Measurements from ENCODE around the gene HABP4. TPM values are rescaled to one million over a fixed set of nuclear protein-coding genes. Genes with fewer than 3 reads are reported as not detected.
A peak's percentile ranks its signal among the peaks of the same experiment; 100 is the strongest.

The HABP4 gene, protein sequence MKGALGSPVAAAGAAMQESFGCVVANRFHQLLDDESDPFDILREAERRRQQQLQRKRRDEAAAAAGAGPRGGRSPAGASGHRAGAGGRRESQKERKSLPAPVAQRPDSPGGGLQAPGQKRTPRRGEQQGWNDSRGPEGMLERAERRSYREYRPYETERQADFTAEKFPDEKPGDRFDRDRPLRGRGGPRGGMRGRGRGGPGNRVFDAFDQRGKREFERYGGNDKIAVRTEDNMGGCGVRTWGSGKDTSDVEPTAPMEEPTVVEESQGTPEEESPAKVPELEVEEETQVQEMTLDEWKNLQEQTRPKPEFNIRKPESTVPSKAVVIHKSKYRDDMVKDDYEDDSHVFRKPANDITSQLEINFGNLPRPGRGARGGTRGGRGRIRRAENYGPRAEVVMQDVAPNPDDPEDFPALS
- 12.1 and 12.7 TPM in 2 replicates for total RNA-seq (2014; rRNA removed; shearing (Covaris generic))
- polyA plus RNA-seq (2015; cell fraction: cytosol; rRNA removed): 21.0 and 23.8 TPM in 2 replicates
- 5.3 and 7.3 TPM in 2 replicates for polyA plus RNA-seq (2015; cell fraction: nucleus; rRNA removed)

- in situ Hi-C loops (cut with HindIII; ENCODE audit: low pct_unique_long_range_greater_than_20kb, low sequenced_read_pairs): no loop called here
Observed at GRCh38 chr9:96449845-96450612, at the start of gene HABP4. TSS of gene HABP4 (plus strand) at chr9:96450169. CDS start at chr9:96450280, 111 bp downstream.

DNA sequence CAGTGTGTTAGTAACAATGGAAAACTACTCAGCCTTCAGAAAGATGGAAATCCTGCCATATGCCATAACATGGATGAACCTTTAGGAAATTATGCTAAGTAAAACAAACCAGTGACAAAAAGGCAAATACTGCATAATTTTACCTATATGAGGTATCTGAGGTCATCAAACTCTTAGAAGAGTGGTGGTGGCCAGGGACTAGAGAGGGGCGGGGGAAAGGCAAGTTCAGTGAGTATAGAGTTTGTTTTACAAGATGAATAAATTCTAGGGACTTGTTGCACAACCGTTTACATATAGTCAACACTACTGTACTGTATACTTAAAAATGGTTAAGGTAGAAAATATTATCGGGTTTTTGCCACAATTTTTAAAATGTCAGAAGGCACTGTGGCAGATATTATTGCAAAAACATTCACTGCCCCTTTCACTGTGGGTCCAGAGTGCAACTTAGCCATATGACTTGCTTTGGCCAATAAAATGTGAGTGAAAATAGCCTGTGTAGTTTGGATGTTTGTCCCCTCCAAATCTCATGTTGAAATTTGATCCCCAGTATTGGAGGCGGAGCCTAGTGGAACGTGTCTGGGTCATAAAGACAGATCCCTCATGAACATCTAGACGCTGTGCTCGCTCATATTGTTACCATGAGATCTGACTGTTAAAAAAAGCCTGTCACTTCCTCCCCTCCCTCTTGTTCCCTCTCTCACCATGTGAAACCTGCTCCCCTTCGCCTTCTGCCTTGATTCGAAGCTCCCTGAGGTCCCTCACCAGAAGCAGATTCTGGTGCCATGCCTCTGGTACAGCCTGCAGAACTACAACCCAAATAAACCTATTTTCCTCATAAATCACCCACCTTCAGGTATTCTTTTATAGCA is 41.3 kb upstream of the HABP4 start:
- no peak for DNase-seq (ENCODE audit: low read depth, low spot score)
- in situ Hi-C loops (cut with HindIII; ENCODE audit: low pct_unique_long_range_greater_than_20kb, low sequenced_read_pairs): no loop called here

More at GRCh38 chr9:96449845-96450612, at the start of gene HABP4:
- peak; percentile 94 for DNase-seq (ENCODE audit: low read depth, low spot score)

GRCh38 chr9:96411129-96411838 is 38.7 kb upstream of the HABP4 start:
- DNase-seq (ENCODE audit: low read depth, low spot score): no peak
- in situ Hi-C loops (cut with HindIII; ENCODE audit: low pct_unique_long_range_greater_than_20kb, low sequenced_read_pairs): no loop called here

DNA sequence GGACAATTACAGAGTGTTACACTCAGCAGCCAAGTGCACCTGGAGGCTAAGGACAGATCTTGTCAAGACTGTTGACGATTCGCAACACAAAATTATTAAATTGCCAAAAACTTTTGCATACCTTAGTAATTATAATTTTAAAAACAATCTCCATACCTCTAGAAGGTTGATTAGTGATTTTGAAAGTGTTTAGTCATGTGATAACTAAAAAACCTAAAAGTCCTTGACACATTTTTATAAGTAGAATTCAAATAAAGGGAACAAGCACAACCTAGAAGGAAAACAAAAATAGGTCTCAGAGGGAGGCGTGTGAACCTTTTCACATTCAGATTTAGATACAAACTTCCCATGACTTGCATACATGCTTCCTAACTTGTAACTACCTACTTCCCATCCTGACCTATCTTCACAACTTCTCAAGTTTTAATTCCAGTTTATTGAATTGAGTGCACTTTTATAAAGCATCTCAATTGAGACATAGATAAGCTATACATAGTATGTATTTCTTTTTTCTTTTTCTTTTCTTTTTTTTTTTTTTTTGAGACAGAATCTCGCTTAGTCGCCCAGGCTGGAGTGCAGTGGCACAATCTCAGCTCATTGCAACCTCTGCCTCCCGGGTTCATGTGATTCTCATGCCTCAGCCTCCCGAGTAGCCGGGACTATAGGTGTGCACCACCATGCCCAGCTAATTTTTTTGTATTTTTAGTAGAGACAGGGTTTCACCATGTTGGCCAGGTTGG is 37.6 kb upstream of the HABP4 start:
- DNase-seq (ENCODE audit: low read depth, low spot score): no peak
- in situ Hi-C loops (cut with HindIII; ENCODE audit: low pct_unique_long_range_greater_than_20kb, low sequenced_read_pairs): no loop called here

DNA sequence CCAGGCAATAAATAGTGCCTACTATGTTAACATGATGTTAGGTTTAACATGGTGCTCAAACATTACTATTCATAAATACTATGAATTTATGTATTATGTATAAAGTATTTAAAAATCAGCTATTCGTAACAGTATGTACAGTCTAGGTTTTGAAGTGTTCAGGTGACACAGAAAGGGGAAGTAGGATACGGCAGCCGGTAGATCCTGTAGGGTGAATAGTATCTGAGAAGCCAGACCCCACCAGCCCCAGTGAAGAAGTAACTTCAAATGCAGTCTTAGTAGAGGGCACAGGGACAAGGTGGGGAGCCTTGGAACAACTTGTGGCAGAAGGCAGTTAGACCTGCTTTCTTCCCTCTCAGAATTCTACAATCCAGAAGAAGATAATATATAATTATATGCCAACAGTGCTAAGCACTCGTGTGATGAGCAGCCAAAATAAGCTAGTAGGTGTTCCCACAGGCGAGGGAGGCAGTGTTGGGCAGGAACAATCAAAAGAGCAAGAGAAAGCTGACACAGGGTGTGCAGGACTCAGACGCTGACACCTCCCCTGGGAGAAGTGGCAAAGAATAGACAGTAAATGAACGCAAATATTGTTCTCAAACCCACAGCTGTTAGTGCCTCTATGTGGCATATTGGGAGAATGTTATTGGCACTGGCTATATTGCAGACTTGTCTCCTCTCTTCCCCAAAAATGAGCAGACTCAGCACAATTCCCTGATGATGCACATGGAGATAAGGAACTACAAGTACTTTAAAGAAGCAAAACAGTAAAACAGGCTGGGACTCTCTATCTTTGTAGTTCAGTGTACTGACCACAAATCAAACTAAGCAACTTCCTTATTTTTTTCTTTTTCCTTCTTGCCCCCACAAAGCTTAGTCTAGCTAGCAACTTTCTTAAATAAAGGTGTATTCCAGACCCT is 36.4 kb upstream of the HABP4 start:
- in situ Hi-C loops (cut with HindIII; ENCODE audit: low pct_unique_long_range_greater_than_20kb, low sequenced_read_pairs): no loop called here
- peak; percentile 22 for DNase-seq (ENCODE audit: low read depth, low spot score)

DNA sequence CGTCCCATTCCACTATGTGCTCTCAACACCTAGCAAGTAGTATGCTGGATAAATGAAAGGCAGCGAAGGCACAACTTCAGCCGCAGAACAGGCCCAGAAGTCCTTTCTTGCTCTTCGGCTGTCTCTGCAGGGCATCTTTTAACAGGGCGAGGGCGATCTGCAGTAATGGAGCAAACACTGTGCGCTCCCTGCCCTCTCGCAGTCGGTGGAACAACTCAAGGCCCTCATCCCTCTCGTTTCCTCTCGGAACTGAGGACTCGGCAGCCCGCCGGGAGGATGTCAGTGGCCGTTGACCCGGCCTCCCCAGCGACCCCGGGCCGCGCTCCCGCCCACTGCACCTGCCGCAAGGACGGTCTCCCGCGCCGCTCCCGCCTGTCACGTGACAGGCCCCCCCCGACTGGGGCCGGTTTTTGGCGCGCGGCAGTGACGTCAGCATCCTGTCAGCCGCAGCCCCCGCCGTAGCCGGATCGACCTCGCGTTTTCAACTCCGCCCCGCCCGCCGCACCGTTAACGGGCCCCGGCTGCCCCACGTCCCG is 32.9 kb upstream of the HABP4 start:
- in situ Hi-C loops (cut with HindIII; ENCODE audit: low pct_unique_long_range_greater_than_20kb, low sequenced_read_pairs): no loop called here
- DNase-seq (ENCODE audit: low read depth, low spot score): peak; percentile 78

DNA sequence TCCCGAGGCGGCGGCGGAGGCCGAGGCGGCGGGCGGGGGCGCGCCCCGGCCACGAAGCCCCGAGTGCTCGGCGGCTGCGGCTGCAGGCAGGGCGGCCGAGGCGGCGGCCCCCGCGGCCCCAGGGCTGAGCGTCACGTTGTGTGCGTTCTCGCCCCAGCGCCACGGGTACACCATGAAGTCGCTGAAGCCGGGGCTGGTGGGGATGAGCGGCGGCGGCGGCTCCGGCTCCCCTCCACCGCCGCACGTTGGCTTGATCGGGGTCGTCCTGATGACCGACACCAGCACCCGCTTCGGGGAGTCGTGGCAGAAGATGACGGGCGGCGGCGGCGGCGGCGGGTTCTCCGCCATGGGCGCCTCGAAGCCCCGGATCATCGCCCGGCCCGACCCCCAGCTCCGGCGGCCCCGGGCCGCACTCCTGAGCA is 32.3 kb upstream of the HABP4 start:
- in situ Hi-C loops (cut with HindIII; ENCODE audit: low pct_unique_long_range_greater_than_20kb, low sequenced_read_pairs): no loop called here
- DNase-seq (ENCODE audit: low read depth, low spot score): no peak

GRCh38 chr9:96418083-96418919 is 31.7 kb upstream of the HABP4 start, which contains the start of gene ZNF367:
TSS of gene ZNF367 (minus strand) at chr9:96418370. CDS start at chr9:96418032, 338 bp downstream.
- DNase-seq (ENCODE audit: low read depth, low spot score): peak; percentile 97
- in situ Hi-C loops (cut with HindIII; ENCODE audit: low pct_unique_long_range_greater_than_20kb, low sequenced_read_pairs): no loop called here

DNA sequence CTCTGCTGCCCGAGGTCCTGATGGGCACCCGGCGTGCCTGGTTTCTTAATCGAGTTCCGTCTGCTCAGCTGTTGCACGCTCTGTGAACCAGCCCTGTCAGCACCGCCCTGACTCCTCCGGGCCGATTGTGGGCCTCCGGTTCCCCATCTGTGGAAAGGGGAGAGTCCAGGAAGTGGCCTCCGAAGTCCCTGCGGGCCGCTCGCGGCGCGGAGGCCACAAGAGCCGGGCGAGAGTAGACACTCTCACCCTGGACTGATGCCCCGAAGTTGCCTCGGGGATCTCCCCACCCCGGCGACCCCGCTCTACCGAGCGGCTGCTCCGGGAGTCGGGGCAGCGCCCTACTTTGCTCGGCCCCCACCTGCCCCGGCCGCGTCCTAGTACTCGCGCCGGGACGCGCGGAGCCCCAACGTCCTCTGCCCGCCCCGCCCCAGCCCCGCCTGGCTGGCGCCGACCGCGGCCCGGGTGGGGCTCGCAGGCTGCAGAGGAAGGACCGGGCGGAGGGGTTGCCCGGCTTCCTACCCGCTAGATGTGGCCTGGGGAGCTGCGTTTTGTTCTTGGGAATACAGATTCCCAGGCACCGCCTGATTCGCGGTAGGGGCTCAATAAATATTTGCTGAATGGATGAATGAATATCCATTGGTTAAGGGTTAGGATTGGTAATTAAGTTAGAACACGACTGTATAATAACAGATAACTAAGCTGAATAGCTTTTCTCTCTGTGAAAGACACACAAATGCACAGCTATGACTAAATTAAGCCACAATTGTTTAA is 30.9 kb upstream of the HABP4 start:
- in situ Hi-C loops (cut with HindIII; ENCODE audit: low pct_unique_long_range_greater_than_20kb, low sequenced_read_pairs): no loop called here
- DNase-seq (ENCODE audit: low read depth, low spot score): peak; percentile 72

DNA sequence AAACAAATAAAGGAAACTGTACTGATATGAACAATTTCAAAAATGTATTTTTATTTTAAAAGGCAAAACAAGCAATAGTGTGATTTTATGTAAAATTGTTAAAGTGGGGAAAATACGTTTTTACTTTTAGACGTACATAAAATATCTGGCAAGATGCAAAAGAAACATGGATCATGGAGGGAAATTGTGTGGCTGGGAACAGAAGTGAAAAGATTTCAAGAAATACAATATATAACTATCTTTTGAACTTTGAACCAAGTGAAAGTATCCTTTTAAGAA is 30.3 kb upstream of the HABP4 start:
- in situ Hi-C loops (cut with HindIII; ENCODE audit: low pct_unique_long_range_greater_than_20kb, low sequenced_read_pairs): no loop called here
- DNase-seq (ENCODE audit: low read depth, low spot score): no peak

- peak; percentile 96 for DNase-seq (ENCODE audit: low read depth, low spot score)
- in situ Hi-C loops (cut with HindIII; ENCODE audit: low pct_unique_long_range_greater_than_20kb, low sequenced_read_pairs): no loop called here
Observed at GRCh38 chr9:96420468-96421219, 29.3 kb upstream of the HABP4 start.

DNA sequence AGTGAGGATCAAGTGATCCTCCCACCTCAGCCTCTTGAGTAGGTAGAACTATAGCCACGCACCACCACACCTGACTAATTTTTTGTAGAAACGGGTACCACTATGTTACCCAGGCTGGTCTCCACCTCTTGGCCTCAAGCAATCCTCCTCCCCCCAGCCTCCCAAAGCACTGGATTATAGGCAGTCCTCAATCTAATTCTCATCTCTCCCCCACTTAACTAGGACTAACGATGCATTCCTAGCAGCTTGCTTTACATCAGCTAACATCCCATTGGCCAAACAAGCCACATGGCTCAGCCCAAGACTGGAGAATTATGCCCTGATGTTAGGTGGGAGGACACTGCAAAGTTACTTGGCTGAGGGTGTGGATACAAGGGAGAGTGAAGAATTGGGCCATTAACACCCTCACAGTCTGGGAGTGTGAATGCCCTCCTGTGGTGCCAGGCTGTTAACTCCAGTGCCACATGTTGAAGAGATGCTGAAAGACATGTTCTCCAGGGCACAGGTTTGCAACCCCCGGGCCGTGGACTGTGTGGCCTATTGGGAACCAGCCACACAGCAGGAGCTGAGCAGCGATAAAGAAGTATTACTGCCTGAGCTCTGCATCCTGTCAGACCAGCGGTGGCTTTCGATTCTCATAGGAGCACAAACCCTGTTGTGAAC is 26.5 kb upstream of the HABP4 start:
- in situ Hi-C loops (cut with HindIII; ENCODE audit: low pct_unique_long_range_greater_than_20kb, low sequenced_read_pairs): no loop called here

GRCh38 chr9:96423985-96424336 is 26.0 kb upstream of the HABP4 start:
- DNase-seq (ENCODE audit: low read depth, low spot score): no peak
- in situ Hi-C loops (cut with HindIII; ENCODE audit: low pct_unique_long_range_greater_than_20kb, low sequenced_read_pairs): no loop called here

More for the DNA sequence above, 26.5 kb upstream of the HABP4 start:
- DNase-seq (ENCODE audit: low read depth, low spot score): no peak
